ENCODE data around the gene CCNF. TPM values are rescaled to one million over a fixed set of nuclear protein-coding genes. Genes with fewer than 3 reads are reported as not detected.
A peak's percentile ranks its signal among the peaks of the same experiment; 100 is the strongest.
"Not testable (repeated sequence)": the region's sequence is repeated elsewhere in the genome, so short reads cannot be mapped to it uniquely, and the experiment has no call there.

Gene CCNF
- total RNA-seq, 1 experiment from 2014 or later: 68.1 TPM

- DNase-seq (ENCODE audit: low spot score): no peak
Measured at GRCh38 chr16:2471016-2471652, 41.9 kb downstream of the CCNF start, which contains the start of gene NTN3. NTN3 (plus strand) TSS chr16:2471297; CDS start chr16:2471702, 405 bp downstream.

- no peak for DNase-seq (ENCODE audit: low spot score)
Measured at GRCh38 chr16:2471653-2472487, 42.6 kb downstream of the CCNF start.

- no peak for DNase-seq (ENCODE audit: low spot score)
Measured at GRCh38 chr16:2472488-2472864, 43.2 kb downstream of the CCNF start.

- no peak for DNase-seq (ENCODE audit: low spot score)
Measured at GRCh38 chr16:2472885-2473445, 43.7 kb downstream of the CCNF start.

GRCh38 chr16:2473446-2473926 is 44.2 kb downstream of the CCNF start:
- DNase-seq (ENCODE audit: low spot score): no peak

GRCh38 chr16:2473999-2474876 is 45.0 kb downstream of the CCNF start:
- DNase-seq (ENCODE audit: low spot score): peak; percentile 47

GRCh38 chr16:2474877-2475412 is 45.7 kb downstream of the CCNF start, which contains the start of gene TBC1D24:
TBC1D24 (plus strand) TSS chr16:2475127; CDS start chr16:2496149, 21,022 bp downstream.
- DNase-seq (ENCODE audit: low spot score): peak; percentile 81

GRCh38 chr16:2475413-2476344 is 46.4 kb downstream of the CCNF start:
- DNase-seq (ENCODE audit: low spot score): peak; percentile 33

- no peak for DNase-seq (ENCODE audit: low spot score)
Measured at GRCh38 chr16:2476345-2476720, 47.1 kb downstream of the CCNF start.

- no peak for DNase-seq (ENCODE audit: low spot score)
Measured at GRCh38 chr16:2476741-2477140, 47.5 kb downstream of the CCNF start.

- DNase-seq (ENCODE audit: low spot score): no peak
Measured at GRCh38 chr16:2477327-2477726, 48.1 kb downstream of the CCNF start.

- DNase-seq (ENCODE audit: low spot score): no peak
Measured at GRCh38 chr16:2478279-2478678, 49.0 kb downstream of the CCNF start.

- DNase-seq (ENCODE audit: low spot score): not testable (repeated sequence)
Measured at GRCh38 chr16:2479996-2480395, 50.7 kb downstream of the CCNF start.

GRCh38 chr16:2480948-2481347 is 51.7 kb downstream of the CCNF start:
- no peak for DNase-seq (ENCODE audit: low spot score)

- no peak for DNase-seq (ENCODE audit: low spot score)
Measured at GRCh38 chr16:2481676-2482075, 52.4 kb downstream of the CCNF start.

- no peak for DNase-seq (ENCODE audit: low spot score)
Measured at GRCh38 chr16:2482249-2482648, 53.0 kb downstream of the CCNF start.

- no peak for DNase-seq (ENCODE audit: low spot score)
Measured at GRCh38 chr16:2482708-2483534, 53.7 kb downstream of the CCNF start.

GRCh38 chr16:2483939-2484897 is 55.0 kb downstream of the CCNF start:
- DNase-seq (ENCODE audit: low spot score): no peak

All from HT-29 (cell line).